Parathyroid adenoma (tissue), 2 donors: ENCODE results near the gene TMEM121B.

Experiments used
- H2AFZ ChIP-seq: fragments of 300-600 bp; sonication (generic); one replicate; pipeline ENCODE4 v1.7.0; 2017; ENCODE audit warnings: antibody characterized with exemption, mild to moderate bottlenecking
- H3K27ac ChIP-seq: fragments of 300-600 bp; sonication (generic); one replicate; pipeline ENCODE4 v1.7.0; 2017
- H3K27me3 ChIP-seq: fragments of 300-600 bp; sonication (generic); one replicate; pipeline ENCODE4 v1.7.0; 2017; ENCODE audit warnings: low read length; ENCODE audit not compliant: control insufficient read depth, insufficient read depth
- H3K36me3 ChIP-seq: fragments of 300-600 bp; sonication (generic); one replicate; pipeline ENCODE4 v1.7.0; 2017; ENCODE audit warnings: low read length; ENCODE audit not compliant: control insufficient read depth, insufficient read depth
- H3K4me1 ChIP-seq: fragments of 300-600 bp; sonication (generic); one replicate; pipeline ENCODE4 v1.7.0; 2017; ENCODE audit warnings: control low read depth
- H3K4me2 ChIP-seq: fragments of 300-600 bp; sonication (generic); one replicate; pipeline ENCODE4 v1.7.0; 2017; ENCODE audit warnings: low read length
- H3K4me3 ChIP-seq: fragments of 300-600 bp; sonication (generic); one replicate; pipeline ENCODE4 v1.7.0; 2017; ENCODE audit warnings: low read depth, low read length
- H3K79me2 ChIP-seq: fragments of 300-600 bp; sonication (generic); one replicate; pipeline ENCODE4 v1.7.0; 2017; ENCODE audit warnings: control low read depth
- H3K9ac ChIP-seq: fragments of 300-600 bp; sonication (generic); one replicate; pipeline ENCODE4 v1.7.0; 2017; ENCODE audit warnings: mild to moderate bottlenecking
- H3K9me3 ChIP-seq: fragments of 300-600 bp; sonication (generic); one replicate; pipeline ENCODE4 v1.7.0; 2017; ENCODE audit warnings: low read length; ENCODE audit not compliant: control insufficient read depth
- TF ChIP-seq, protein P1 (sequence below): fragments of 300-600 bp; sonication (generic); IDR thresholded peaks from one replicate; pipeline ENCODE4 v1.7.0; 2017; ENCODE audit warnings: antibody characterized with exemption, mild to moderate bottlenecking
- donor health status: primary hyperparathyroidism.

Gene TMEM121B

DNA sequence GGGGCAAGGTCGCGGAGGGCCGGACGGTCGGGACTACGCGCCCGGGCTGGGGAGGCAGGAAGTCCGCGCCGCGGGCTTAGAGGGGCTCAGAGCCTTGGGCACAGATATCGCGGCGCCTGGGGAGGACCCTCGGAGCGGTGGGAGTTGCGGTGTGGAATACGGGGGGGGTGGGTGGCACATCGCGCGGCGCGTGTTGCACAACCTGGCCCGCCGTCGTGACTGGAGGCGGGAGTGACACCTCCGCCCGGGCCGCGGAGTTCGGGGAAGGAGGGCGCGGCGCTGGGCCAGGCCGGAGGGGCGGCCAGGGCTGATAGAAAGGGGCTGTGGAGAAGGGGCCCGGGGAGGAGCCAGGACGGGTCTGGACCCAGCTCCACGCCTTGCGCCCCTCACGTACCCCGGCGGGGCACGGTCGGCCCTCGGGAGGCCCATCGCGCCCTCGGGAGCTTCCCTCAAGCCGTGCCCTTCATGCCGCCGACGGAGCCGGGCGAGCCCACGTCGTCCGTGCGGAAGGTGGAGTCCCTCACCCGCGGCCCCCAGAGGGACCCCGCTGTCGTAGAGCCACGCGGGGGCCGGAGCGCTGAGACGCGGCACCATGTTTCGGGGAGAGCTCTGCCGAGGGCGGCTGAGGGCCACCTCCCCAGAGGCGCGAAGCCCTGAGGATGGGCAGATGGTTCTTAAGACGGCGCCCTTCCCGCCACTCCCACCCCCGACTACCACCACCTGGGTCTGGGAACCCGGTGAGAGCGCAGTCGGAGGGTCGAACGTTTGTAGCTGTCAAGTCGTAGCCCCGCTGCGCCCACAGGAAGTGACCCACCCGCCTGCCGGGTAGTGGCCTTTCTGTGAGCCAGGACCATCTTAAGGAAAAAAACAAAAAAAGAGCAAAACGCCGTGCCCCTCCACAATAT, 35.6 kb downstream of the TMEM121B start:
- Histone ChIP-seq H3K27ac (peak overlapping the region; percentile 44), H3K4me1 (no peaks in the 10 kb centered on the region), H3K36me3 (no peaks in the 10 kb centered on the region), H2AFZ (peak overlapping the region; percentile 88), H3K4me3 (peak overlapping the region; percentile 71), H3K4me2 (peak overlapping the region; percentile 90), H3K9ac (no peak overlapping the region), H3K27me3 (no peaks in the 10 kb centered on the region), H3K9me3 (no peaks in the 10 kb centered on the region), H3K79me2 (no peaks in the 10 kb centered on the region)
- TF ChIP-seq, protein P1, sequence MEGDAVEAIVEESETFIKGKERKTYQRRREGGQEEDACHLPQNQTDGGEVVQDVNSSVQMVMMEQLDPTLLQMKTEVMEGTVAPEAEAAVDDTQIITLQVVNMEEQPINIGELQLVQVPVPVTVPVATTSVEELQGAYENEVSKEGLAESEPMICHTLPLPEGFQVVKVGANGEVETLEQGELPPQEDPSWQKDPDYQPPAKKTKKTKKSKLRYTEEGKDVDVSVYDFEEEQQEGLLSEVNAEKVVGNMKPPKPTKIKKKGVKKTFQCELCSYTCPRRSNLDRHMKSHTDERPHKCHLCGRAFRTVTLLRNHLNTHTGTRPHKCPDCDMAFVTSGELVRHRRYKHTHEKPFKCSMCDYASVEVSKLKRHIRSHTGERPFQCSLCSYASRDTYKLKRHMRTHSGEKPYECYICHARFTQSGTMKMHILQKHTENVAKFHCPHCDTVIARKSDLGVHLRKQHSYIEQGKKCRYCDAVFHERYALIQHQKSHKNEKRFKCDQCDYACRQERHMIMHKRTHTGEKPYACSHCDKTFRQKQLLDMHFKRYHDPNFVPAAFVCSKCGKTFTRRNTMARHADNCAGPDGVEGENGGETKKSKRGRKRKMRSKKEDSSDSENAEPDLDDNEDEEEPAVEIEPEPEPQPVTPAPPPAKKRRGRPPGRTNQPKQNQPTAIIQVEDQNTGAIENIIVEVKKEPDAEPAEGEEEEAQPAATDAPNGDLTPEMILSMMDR = no peak

DNA sequence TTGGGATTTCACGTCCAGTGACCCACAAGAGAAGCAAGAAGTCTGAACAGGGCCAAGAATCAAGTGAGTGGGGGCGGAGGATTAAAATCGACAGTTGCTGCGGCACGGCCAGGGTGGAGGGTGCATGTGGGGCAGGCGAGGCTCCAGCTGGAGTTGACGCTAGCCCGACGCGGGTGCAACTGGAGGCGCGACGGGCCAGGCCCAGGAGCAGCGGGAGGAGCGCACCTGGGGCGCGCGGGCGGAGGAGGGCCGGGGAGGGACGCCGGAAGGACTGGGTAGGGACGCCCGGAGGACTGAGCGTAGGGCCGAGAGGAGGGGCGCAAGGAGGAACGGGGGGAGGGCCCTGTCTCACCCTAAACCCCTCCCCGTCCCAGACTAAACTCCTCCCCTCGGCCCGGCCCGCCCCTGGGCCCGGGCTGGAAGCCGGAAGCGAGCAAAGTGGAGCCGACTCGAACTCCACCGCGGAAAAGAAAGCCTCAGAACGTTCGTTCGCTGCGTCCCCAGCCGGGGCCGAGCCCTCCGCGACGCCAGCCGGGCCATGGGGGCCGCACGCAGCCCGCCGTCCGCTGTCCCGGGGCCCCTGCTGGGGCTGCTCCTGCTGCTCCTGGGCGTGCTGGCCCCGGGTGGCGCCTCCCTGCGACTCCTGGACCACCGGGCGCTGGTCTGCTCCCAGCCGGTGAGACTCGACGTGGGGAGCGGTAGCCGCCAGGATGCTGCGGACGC, 36.4 kb downstream of the TMEM121B start, which contains the start of gene IL17RA:
Gene IL17RA, plus strand, starts transcription at position 447 of the 723 bp plus-strand sequence. Its CDS starts 92 bp downstream, at position 539.
- peak within 1 kb of the TSS; percentile 90 for H3K4me2 ChIP-seq
- TF ChIP-seq, protein P1 = no peak
- peak within 1 kb of the TSS; percentile 44 for H3K27ac ChIP-seq
- no peaks in the 10 kb centered on the region for H3K4me1 ChIP-seq
- H3K36me3 ChIP-seq = no peaks in the 10 kb centered on the region
- H2AFZ ChIP-seq = peak within 1 kb of the TSS; percentile 88
- peak within 1 kb of the TSS; percentile 53 for H3K9ac ChIP-seq
- H3K4me3 ChIP-seq = peak within 1 kb of the TSS; percentile 71
- no peaks in the 10 kb centered on the region for H3K9me3 ChIP-seq
- H3K79me2 ChIP-seq = no peaks in the 10 kb centered on the region
- H3K27me3 ChIP-seq = no peaks in the 10 kb centered on the region

DNA sequence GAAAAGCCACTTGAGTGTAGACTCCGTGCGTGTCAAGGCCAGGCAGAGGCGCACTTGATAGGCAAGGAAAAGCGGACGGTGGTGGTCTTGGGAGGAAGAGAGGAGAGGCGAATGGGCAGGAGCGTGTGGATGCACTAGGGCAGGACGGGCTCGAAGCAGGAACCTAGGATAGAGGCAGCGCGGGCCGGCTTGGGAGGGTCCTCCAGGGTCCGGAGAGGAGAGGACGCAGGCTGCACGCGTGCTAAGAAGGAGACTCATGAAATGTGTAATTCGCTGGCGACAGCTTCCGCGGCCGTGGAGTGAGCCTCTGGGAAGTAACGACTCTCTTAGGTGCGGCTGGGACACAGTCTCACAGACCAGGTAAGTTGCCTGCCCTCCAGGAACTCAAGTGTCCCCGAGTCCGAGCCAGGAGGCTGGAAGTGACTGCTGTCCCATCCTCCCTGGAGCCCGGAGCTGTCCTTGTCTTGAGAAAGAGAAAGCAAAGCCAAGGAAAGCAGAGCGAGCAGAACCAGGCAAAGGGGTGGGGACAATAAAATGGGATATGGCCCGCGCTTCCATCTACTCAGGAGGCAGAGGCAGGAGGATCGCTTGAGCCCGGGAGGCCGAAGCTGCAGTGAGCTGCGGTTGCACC, 37.2 kb downstream of the TMEM121B start:
- Histone ChIP-seq H2AFZ (peak overlapping the region; percentile 88), H3K4me2 (peak overlapping the region; percentile 77), H3K9ac (no peak overlapping the region), H3K9me3 (no peaks in the 10 kb centered on the region), H3K36me3 (no peaks in the 10 kb centered on the region), H3K27ac (no peak overlapping the region), H3K4me1 (no peaks in the 10 kb centered on the region), H3K4me3 (peak overlapping the region; percentile 71), H3K79me2 (no peaks in the 10 kb centered on the region), H3K27me3 (no peaks in the 10 kb centered on the region)
- TF ChIP-seq, protein P1 = no peak

DNA sequence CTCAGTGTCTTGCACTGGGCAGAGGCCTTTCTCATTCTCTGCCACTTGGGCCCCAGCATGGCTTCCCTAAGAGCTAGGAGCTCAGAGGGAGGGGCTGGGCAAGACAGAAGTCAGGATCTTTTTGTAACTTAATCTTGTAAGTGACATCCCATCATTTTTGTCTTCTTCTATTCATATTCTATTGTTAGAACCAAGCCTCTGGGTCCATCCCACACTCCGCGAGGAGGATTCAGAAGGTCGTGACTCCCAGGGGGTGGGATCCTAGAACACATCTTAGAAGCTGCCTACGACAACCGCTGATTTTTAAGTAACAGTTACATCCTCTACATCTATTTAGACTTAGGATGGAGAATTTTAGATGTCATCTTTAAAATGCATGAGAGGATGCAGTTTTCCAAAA, 37.9 kb downstream of the TMEM121B start:
- TF ChIP-seq, protein P1 = no peak

More for the DNA sequence above, 37.9 kb downstream of the TMEM121B start:
- H3K27me3 ChIP-seq = no peaks in the 10 kb centered on the region
- no peaks in the 10 kb centered on the region for H3K9me3 ChIP-seq
- H3K9ac ChIP-seq = no peak overlapping the region
- H3K4me3 ChIP-seq = no peak overlapping the region
- no peaks in the 10 kb centered on the region for H3K4me1 ChIP-seq
- no peak overlapping the region for H2AFZ ChIP-seq
- no peak overlapping the region for H3K4me2 ChIP-seq
- H3K79me2 ChIP-seq = no peaks in the 10 kb centered on the region
- H3K36me3 ChIP-seq = no peaks in the 10 kb centered on the region
- no peak overlapping the region for H3K27ac ChIP-seq
